ENCODE data around the gene NUMB.
A peak's percentile ranks its signal among the peaks of the same experiment; 100 is the strongest.
"Not testable (repeated sequence)": the region's sequence is repeated elsewhere in the genome, so short reads cannot be mapped to it uniquely, and the experiment has no call there.

NUMB gene

GRCh38 chr14:73424453-73424852, 33.9 kb downstream of the NUMB start:
- no peak for TF ChIP-seq CTCF (IDR thresholded peaks at IDR 0.05; ENCODE audit: unreplicated experiment in 3 of 3)
- Mint-ChIP-seq H3K36me3 (ENCODE audit: low read depth) (peaks cover 31% of the 10 kb centered on the region), H3K9me3 (no peaks in the 10 kb centered on the region), H3K27me3 (ENCODE audit: low read depth) (no peaks in the 10 kb centered on the region), H3K4me1 (peaks cover 9% of the 10 kb centered on the region), H3K27ac (peak overlapping the region in 2 of 3 experiments; percentile 17 to 19), H3K4me3 (no peak overlapping the region)

GRCh38 chr14:73423092-73423491, 35.3 kb downstream of the NUMB start:
- not testable (repeated sequence) for H3K9me3 Mint-ChIP-seq; H3K27me3 Mint-ChIP-seq (ENCODE audit: low read depth); H3K4me1 Mint-ChIP-seq; H3K4me3 Mint-ChIP-seq; H3K27ac Mint-ChIP-seq
- peaks cover 33% of the 10 kb centered on the region for H3K36me3 Mint-ChIP-seq (ENCODE audit: low read depth)

- no peak for TF ChIP-seq CTCF (IDR thresholded peaks at IDR 0.05; ENCODE audit: unreplicated experiment in 3 of 3)
- Mint-ChIP-seq H3K4me3 (no peak overlapping the region), H3K4me1 (peaks cover 9% of the 10 kb centered on the region), H3K9me3 (no peaks in the 10 kb centered on the region), H3K27me3 (ENCODE audit: low read depth) (no peaks in the 10 kb centered on the region), H3K27ac (peak overlapping the region; percentile 38 to 47 (median 46)), H3K36me3 (ENCODE audit: low read depth) (peaks cover 33% of the 10 kb centered on the region)
Measured at GRCh38 chr14:73422515-73422914, 35.8 kb downstream of the NUMB start.

GRCh38 chr14:73418227-73418626, 40.1 kb downstream of the NUMB start:
- TF ChIP-seq CTCF (IDR thresholded peaks at IDR 0.05; ENCODE audit: unreplicated experiment in 3 of 3) = no peak
- H3K27me3 Mint-ChIP-seq (ENCODE audit: low read depth) = peaks cover 4% of the 10 kb centered on the region

GRCh38 chr14:73406248-73406647, 52.1 kb downstream of the NUMB start:
- H3K9me3 Mint-ChIP-seq; H3K4me1 Mint-ChIP-seq; H3K27me3 Mint-ChIP-seq (ENCODE audit: low read depth); H3K4me3 Mint-ChIP-seq; H3K27ac Mint-ChIP-seq: not testable (repeated sequence)
- peaks cover 43% of the 10 kb centered on the region for H3K36me3 Mint-ChIP-seq (ENCODE audit: low read depth)

More at GRCh38 chr14:73418227-73418626, 40.1 kb downstream of the NUMB start:
- no peaks in the 10 kb centered on the region for H3K9me3 Mint-ChIP-seq
- peaks cover 52% of the 10 kb centered on the region for H3K36me3 Mint-ChIP-seq (ENCODE audit: low read depth)
- H3K4me3 Mint-ChIP-seq = no peak overlapping the region
- H3K4me1 Mint-ChIP-seq = no peaks in the 10 kb centered on the region
- no peak overlapping the region for H3K27ac Mint-ChIP-seq

- Mint-ChIP-seq H3K27ac (peak overlapping the region; percentile 22 to 70 (median 69)), H3K36me3 (ENCODE audit: low read depth) (peaks cover 36% of the 10 kb centered on the region), H3K9me3 (no peaks in the 10 kb centered on the region), H3K4me1 (peaks cover under 1% of the 10 kb centered on the region), H3K4me3 (no peak overlapping the region), H3K27me3 (ENCODE audit: low read depth) (no peaks in the 10 kb centered on the region)
- no peak for TF ChIP-seq CTCF (IDR thresholded peaks at IDR 0.05; ENCODE audit: unreplicated experiment in 3 of 3)
Measured at GRCh38 chr14:73403181-73403752, 55.1 kb downstream of the NUMB start.

GRCh38 chr14:73402579-73402978, 55.8 kb downstream of the NUMB start:
- Mint-ChIP-seq H3K9me3 (no peaks in the 10 kb centered on the region), H3K27ac (no peak overlapping the region), H3K36me3 (ENCODE audit: low read depth) (peaks cover 34% of the 10 kb centered on the region), H3K27me3 (ENCODE audit: low read depth) (no peaks in the 10 kb centered on the region), H3K4me1 (peaks cover 8% of the 10 kb centered on the region), H3K4me3 (no peak overlapping the region)
- TF ChIP-seq CTCF (IDR thresholded peaks at IDR 0.05; ENCODE audit: unreplicated experiment in 3 of 3) = no peak

Data from nephron (organoid).